ENCODE measurements around the gene HSD17B11. TPM values are rescaled to one million over a fixed set of nuclear protein-coding genes. Genes with fewer than 3 reads are reported as not detected.
"Not testable (repeated sequence)": the region's sequence is repeated elsewhere in the genome, so short reads cannot be mapped to it uniquely, and the experiment has no call there.

HSD17B11 gene
- total RNA-seq, 4 donors from 2014 or later, result 15.3 to 34.9 (median 19.2) TPM

- H3K27ac ChIP-seq, result peak within 1 kb of the TSS; percentile 88 to 94 (median 92)
- TF ChIP-seq POLR2A (IDR thresholded peaks at IDR 0.05) (peak; percentile 66 to 73), CTCF (IDR thresholded peaks at IDR 0.05 in 4 of 5, conservative IDR thresholded peaks at IDR 0.05 in 1 of 5) (peak in 1 of 5 experiments; percentile 7)
- H3K4me3 ChIP-seq, result peak within 1 kb of the TSS; percentile 60 to 93 (median 66)
- in situ Hi-C loops (cut with MboI; ENCODE audit: low sequenced_read_pairs in 4 of 4), result no loop called here
- H3K36me3 ChIP-seq, result no peaks in the 10 kb centered on the region
- ATAC-seq (peak; percentile 98), DNase-seq (peak; percentile 93 to 96)
- no peaks in the 10 kb centered on the region for H3K27me3 ChIP-seq
- H3K9me3 ChIP-seq, result no peaks in the 10 kb centered on the region
- H3K4me1 ChIP-seq, result peaks cover 15 to 23% of the 10 kb centered on the region in 2 donors
- intact Hi-C loops (cut with DNase I; ENCODE audit: low total_unique reads), result loop anchor here (1.0 to 5.0 kb wide), 3 partner anchors 31 to 1690 kb away; partner anchors contain the start of genes HSD17B11 and TIGD2
These were observed 31.4 kb upstream of the HSD17B11 start, which contains the start of gene NUDT9 for GRCh38 chr4:87422104-87423052. NUDT9 (plus strand) TSS chr4:87422573; CDS start chr4:87422906, 333 bp downstream.

- no peaks in the 10 kb centered on the region for H3K36me3 ChIP-seq
- TF ChIP-seq POLR2A (IDR thresholded peaks at IDR 0.05) (no peak), CTCF (IDR thresholded peaks at IDR 0.05 in 4 of 5, conservative IDR thresholded peaks at IDR 0.05 in 1 of 5) (no peak)
- no peak for DNase-seq
- no peaks in the 10 kb centered on the region for H3K9me3 ChIP-seq
- H3K4me1 ChIP-seq, result peaks cover 15 to 23% of the 10 kb centered on the region in 2 donors
- no peak for ATAC-seq
- intact Hi-C loops (cut with DNase I; ENCODE audit: low total_unique reads), result loop anchor here (5.0 kb wide), 2 partner anchors 43 to 1692 kb away; partner anchors contain the start of gene TIGD2
- H3K27me3 ChIP-seq, result no peaks in the 10 kb centered on the region
- no peak overlapping the region for H3K27ac ChIP-seq
- H3K4me3 ChIP-seq, result no peak overlapping the region
- in situ Hi-C loops (cut with MboI; ENCODE audit: low sequenced_read_pairs in 4 of 4), result no loop called here
These were observed 29.4 kb upstream of the HSD17B11 start for GRCh38 chr4:87420276-87420830.

GRCh38 chr4:87419578-87420249, 28.7 kb upstream of the HSD17B11 start:
- ATAC-seq (no peak), DNase-seq (no peak)
- Histone ChIP-seq H3K27me3 (no peaks in the 10 kb centered on the region), H3K4me1 (peaks cover 15 to 20% of the 10 kb centered on the region in 2 donors), H3K4me3 (no peak overlapping the region), H3K36me3 (no peaks in the 10 kb centered on the region), H3K27ac (no peak overlapping the region), H3K9me3 (no peaks in the 10 kb centered on the region)
- TF ChIP-seq CTCF (IDR thresholded peaks at IDR 0.05 in 4 of 5, conservative IDR thresholded peaks at IDR 0.05 in 1 of 5), result no peak
- TF ChIP-seq POLR2A (IDR thresholded peaks at IDR 0.05), result no peak
- intact Hi-C loops (cut with DNase I; ENCODE audit: low total_unique reads) (loop anchor here (5.0 kb wide), 2 partner anchors 42 to 1693 kb away; partner anchors contain the start of gene TIGD2), in situ Hi-C loops (cut with MboI; ENCODE audit: low sequenced_read_pairs in 4 of 4) (no loop called here)

GRCh38 chr4:87418410-87418809, 27.4 kb upstream of the HSD17B11 start:
- H3K4me3 ChIP-seq; H3K27me3 ChIP-seq; in situ Hi-C loops (cut with MboI; ENCODE audit: low sequenced_read_pairs in 4 of 4); DNase-seq; intact Hi-C loops (cut with DNase I; ENCODE audit: low total_unique reads); H3K9me3 ChIP-seq; H3K36me3 ChIP-seq; ATAC-seq; H3K27ac ChIP-seq: not testable (repeated sequence)
- peaks cover 10 to 11% of the 10 kb centered on the region in 2 donors for H3K4me1 ChIP-seq

Measured in gastrocnemius medialis (tissue), 4 donors.